ENCODE measurements around the gene HRH3. TPM values are rescaled to one million over a fixed set of nuclear protein-coding genes. Genes with fewer than 3 reads are reported as not detected.

Gene HRH3
- total RNA-seq, 1 donor from 2014 or later, result not detected

DNA sequence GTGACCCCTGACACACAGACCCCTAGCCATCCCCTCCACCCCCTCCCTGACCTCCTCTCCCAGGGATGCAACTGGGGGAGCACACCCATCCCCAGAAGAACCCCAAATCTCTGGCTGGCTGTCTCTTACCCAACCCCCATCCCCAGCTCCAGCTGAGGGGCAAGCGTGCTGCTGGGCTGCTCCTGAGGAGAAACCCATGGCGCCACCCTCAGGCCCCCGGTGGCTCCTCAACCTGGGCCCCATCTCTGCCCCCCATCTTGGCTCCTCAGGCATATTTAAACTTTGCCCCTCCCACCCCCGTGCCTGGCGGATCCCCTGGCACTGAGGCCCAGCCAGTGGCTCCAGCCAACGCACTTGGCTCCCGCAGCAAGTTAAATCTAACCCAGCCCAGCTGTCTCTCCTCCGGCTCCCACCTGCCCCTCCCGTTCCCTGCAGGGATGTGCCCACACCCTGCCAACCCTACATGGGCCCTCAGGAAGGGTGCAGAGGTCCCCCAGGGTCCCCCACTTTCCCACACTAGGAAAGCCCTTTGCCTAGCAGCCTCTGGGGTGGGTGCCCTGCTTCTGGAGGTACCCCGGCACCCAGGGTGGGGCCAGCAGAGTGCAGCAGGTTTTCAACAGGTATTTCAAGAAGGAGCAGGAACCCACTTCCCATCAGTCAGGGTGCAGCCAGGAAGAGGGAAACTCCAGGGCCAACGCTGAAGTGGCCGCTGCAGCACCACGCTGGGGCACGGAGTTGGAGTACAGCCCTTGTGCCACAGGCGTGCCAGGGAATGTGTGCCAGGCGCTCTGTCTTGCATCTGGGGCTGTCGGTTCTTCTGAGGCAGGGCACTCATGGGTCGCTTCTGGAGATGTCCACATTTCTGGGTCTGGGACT, 12.9 kb upstream of the HRH3 start:
- Histone ChIP-seq H3K36me3 (ENCODE audit: control insufficient read depth, insufficient read depth, low read length) (no peaks in the 10 kb centered on the region), H3K27me3 (ENCODE audit: control insufficient read depth, insufficient read depth, low read length) (peaks cover 15% of the 10 kb centered on the region), H3K4me3 (ENCODE audit: low read depth, low read length) (no peak overlapping the region)
- DNase-seq (ENCODE audit: low read depth), result no peak
- TF ChIP-seq, protein P1, sequence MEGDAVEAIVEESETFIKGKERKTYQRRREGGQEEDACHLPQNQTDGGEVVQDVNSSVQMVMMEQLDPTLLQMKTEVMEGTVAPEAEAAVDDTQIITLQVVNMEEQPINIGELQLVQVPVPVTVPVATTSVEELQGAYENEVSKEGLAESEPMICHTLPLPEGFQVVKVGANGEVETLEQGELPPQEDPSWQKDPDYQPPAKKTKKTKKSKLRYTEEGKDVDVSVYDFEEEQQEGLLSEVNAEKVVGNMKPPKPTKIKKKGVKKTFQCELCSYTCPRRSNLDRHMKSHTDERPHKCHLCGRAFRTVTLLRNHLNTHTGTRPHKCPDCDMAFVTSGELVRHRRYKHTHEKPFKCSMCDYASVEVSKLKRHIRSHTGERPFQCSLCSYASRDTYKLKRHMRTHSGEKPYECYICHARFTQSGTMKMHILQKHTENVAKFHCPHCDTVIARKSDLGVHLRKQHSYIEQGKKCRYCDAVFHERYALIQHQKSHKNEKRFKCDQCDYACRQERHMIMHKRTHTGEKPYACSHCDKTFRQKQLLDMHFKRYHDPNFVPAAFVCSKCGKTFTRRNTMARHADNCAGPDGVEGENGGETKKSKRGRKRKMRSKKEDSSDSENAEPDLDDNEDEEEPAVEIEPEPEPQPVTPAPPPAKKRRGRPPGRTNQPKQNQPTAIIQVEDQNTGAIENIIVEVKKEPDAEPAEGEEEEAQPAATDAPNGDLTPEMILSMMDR (IDR thresholded peaks at IDR 0.05; ENCODE audit: insufficient read depth, low read length, poor library complexity, severe bottlenecking), result no peak

DNA sequence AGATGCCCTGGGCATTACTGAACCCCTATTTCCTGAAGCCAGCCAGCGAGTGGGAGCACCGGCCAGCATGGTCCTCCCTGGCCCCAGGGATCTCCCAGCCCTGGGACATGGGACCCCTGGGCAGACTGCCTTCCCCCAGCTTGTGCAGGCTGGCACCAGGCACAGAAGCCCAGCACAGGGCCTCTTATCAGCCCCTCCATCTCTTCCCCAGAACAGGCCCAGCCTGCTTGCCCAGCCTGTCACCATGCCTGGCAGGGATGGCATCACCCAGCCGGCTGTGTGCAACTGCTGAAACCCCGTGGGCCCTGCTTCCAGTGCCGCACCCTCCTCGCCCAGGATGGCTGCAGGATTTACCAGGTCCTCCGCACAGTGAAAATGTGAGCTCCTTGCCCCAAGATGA, 12.1 kb upstream of the HRH3 start:
- H3K36me3 ChIP-seq (ENCODE audit: control insufficient read depth, insufficient read depth, low read length), result no peaks in the 10 kb centered on the region
- peaks cover 23% of the 10 kb centered on the region for H3K27me3 ChIP-seq (ENCODE audit: control insufficient read depth, insufficient read depth, low read length)
- no peak for DNase-seq (ENCODE audit: low read depth)
- TF ChIP-seq, protein P1 (IDR thresholded peaks at IDR 0.05; ENCODE audit: insufficient read depth, low read length, poor library complexity, severe bottlenecking), result no peak
- no peak overlapping the region for H3K4me3 ChIP-seq (ENCODE audit: low read depth, low read length)

DNA sequence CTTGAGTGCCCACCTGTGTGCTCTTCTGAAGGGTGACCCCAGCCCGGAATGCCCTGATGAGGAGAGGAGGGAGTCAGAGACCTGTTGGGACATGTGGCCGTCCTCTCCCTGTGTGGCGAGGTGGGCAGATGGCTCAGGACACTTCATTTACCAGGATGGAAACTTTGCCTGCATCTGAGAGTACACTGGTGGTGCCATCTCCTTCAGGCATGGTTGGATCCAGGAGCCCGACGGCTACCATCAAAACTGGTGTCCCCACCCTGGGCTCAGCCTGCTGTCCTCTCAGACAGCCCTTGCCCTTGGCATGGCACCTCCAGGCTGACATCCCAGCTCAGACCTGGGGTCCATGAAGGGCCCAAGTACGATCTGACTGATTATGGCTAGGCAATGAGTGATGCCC, 11.2 kb upstream of the HRH3 start:
- no peak overlapping the region for H3K4me3 ChIP-seq (ENCODE audit: low read depth, low read length)
- TF ChIP-seq, protein P1 (IDR thresholded peaks at IDR 0.05; ENCODE audit: insufficient read depth, low read length, poor library complexity, severe bottlenecking), result no peak
- DNase-seq (ENCODE audit: low read depth), result no peak
- H3K36me3 ChIP-seq (ENCODE audit: control insufficient read depth, insufficient read depth, low read length), result no peaks in the 10 kb centered on the region
- peaks cover 30% of the 10 kb centered on the region for H3K27me3 ChIP-seq (ENCODE audit: control insufficient read depth, insufficient read depth, low read length)

DNA sequence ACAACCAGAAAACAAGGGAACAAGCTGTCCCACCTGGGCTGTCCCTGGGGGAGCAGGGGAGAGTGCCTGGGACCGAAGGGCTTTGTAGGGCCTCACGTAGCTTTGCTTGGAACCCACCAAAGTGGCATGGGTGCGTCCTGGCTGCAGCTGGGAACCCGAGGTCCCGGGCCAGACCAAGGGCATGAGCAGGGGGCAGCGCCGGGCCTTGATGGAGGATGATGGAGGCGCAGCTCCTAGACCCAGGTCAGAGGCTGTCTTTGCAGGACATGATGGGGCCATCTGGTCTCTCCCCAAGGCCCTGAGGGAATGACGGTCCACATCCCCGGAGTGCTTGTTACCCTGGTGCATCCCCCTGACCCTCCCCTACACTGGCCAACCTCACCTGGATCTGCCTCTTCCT, 10.6 kb upstream of the HRH3 start:
- Histone ChIP-seq H3K4me3 (ENCODE audit: low read depth, low read length) (no peak overlapping the region), H3K27me3 (ENCODE audit: control insufficient read depth, insufficient read depth, low read length) (peaks cover 36% of the 10 kb centered on the region), H3K36me3 (ENCODE audit: control insufficient read depth, insufficient read depth, low read length) (no peaks in the 10 kb centered on the region)
- DNase-seq (ENCODE audit: low read depth), result no peak
- TF ChIP-seq, protein P1 (IDR thresholded peaks at IDR 0.05; ENCODE audit: insufficient read depth, low read length, poor library complexity, severe bottlenecking), result no peak

DNA sequence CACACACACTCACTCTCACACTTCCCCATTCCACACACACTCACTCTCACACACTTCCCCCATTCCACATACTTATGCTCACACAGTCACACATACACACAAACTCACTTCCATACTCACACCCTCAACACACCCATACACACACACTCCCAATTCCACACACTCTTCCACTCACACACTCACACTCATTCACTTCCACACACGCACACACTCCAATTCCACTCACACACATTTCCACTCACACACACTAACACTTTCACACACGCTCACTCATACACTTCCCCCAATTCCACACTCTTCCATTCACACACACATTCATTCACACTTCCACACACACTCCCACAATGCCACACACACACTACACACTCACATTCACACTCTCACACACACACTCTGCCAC, 10.2 kb upstream of the HRH3 start:
- H3K36me3 ChIP-seq (ENCODE audit: control insufficient read depth, insufficient read depth, low read length), result no peaks in the 10 kb centered on the region
- H3K4me3 ChIP-seq (ENCODE audit: low read depth, low read length), result no peak overlapping the region
- peaks cover 39% of the 10 kb centered on the region for H3K27me3 ChIP-seq (ENCODE audit: control insufficient read depth, insufficient read depth, low read length)
- DNase-seq (ENCODE audit: low read depth), result no peak
- TF ChIP-seq, protein P1 (IDR thresholded peaks at IDR 0.05; ENCODE audit: insufficient read depth, low read length, poor library complexity, severe bottlenecking), result no peak

DNA sequence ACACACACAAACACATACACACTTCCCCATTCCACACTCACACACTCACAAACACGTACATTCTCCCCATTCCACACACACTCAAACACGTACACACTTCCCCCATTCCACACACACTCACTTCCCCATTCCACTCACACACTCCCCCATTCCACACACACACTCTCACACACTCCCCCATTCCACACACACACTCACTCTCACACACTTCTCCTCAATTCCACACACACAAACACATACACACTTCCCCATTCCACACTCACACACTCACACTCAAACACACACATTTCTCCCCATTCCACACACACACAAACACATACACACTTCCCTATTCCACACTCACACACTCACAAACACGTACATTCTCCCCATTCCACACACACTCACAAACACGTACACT, 9.6 kb upstream of the HRH3 start:
- Histone ChIP-seq H3K4me3 (ENCODE audit: low read depth, low read length) (no peak overlapping the region), H3K27me3 (ENCODE audit: control insufficient read depth, insufficient read depth, low read length) (peaks cover 41% of the 10 kb centered on the region), H3K36me3 (ENCODE audit: control insufficient read depth, insufficient read depth, low read length) (no peaks in the 10 kb centered on the region)
- DNase-seq (ENCODE audit: low read depth), result no peak
- TF ChIP-seq, protein P1 (IDR thresholded peaks at IDR 0.05; ENCODE audit: insufficient read depth, low read length, poor library complexity, severe bottlenecking), result no peak

All from kidney epithelial cell (primary cell).